NCI-H2196 (cell line): ENCODE measurements around the gene TEX53.

Source experiments
- DNase-seq: peaks from one replicate; lab custom pipeline; 2025; ENCODE audit not compliant: unreplicated experiment; lab: John Stamatoyannopoulos, UW

Gene TEX53

DNA sequence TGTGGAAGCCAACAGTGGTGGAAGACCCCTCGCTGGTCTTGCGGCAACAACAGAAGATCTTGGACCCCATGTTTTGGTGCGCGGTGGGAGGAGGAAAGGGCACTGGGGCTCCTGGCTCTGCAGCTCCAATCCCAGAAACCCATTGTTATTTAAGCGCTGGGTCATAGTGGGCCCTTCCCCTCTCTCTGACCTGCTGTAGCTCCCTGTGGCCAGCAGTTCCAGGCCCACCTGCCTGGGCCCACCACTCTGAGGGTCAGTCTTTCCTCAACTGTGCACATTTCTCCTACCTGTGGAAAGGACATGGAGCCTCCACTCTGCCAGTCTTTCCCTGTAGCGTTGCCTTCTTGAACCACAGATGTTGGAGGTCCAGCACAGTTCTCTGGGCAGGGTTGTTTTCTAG lies at the start of gene TEX53:
TSS of gene TEX53 (minus strand) at position 101 of the 400 bp plus-strand sequence. CDS start at position 70, 31 bp downstream.
- DNase-seq = no peak

DNA sequence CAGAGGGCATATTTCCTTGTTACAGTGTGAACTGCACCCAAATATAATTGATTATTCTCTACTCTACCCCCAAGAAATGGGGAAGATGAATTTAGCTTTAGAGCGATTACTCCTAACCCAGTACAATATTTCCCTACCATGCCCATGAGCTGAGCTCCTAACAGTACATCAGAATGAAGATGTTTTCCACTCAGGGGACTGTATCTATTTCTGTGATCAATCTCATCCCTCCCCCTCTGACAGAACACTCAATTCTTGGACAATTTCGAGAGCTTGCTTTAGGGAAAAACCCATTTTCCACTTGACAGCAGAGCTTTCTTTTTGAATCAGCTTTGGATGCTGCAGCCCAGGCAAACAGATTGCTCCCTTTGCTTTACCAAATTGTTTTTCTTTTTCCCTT lies 49.1 kb upstream of the TEX53 start:
- DNase-seq = no peak

DNA sequence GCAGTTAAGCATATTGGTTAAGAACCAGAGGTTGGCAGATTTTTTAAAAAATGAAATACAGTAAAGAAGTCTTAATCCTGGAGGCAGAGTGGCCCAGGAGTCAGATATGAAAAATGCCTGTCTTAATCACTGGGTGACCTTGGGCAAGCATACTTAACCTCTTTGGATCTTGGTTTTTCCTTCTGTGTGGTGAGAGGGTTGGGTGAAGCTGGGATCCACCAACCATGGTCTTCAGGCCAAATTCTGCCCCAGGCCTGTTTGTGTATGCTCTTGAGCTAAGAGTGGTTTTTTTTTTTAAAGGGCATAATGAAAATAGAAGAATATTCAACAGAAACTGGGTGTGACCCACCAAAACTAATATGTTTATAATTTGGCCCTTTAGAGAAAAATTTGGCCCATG lies 44.4 kb upstream of the TEX53 start:
- no peak for DNase-seq

DNA sequence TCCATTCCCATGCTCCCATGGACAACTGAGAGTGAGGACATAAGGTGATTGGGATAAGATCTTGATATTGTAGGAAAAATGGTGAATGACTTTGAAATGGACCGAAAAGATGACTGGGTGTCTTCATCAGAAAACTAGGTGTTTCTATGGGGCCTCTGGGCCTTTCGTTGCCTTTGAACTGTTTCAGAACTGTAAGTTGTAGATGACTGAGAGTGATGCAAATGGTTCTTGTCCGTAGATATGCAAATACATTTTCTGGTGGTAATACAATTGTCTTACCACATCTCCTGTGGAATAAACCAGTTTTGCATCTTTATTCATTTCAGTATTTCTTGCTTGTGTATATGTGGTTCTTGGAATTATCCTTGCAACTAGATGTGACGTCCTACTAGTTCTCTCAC lies 40.3 kb upstream of the TEX53 start:
- no peak for DNase-seq

DNA sequence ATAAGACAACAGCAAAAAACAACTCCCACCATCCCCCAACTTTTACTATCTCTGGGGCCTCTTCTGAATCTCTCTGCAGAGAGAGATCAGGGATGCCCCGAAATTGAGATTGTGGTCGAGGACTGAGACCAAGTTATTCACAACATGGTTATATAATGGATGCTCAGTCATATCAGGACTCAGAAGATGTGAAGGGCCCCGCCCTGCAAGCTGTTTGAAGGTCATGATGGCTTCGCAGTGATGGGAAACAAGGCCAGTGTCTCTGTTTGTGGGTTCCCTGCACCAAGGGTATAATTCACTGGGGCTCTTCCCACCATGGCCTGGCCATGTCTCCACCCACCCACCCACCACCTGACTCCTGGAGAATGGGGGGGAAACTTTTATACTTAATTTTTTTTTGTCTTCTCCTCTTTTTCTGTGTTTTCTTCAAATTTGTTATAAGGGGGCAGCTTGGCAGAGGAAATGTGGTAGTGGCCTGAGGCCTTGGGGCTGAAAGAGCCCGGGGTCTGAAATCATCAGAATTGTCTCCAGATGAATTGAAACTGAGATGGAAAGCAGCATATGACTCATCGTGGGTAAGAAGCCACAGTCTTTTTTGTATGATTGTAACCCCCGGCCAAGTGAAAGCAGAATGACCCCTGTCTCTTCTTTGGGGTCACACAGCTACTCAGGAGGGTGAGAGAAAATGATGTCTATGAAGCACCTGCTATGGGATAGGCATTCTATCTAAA lies 39.4 kb upstream of the TEX53 start:
- no peak for DNase-seq

DNA sequence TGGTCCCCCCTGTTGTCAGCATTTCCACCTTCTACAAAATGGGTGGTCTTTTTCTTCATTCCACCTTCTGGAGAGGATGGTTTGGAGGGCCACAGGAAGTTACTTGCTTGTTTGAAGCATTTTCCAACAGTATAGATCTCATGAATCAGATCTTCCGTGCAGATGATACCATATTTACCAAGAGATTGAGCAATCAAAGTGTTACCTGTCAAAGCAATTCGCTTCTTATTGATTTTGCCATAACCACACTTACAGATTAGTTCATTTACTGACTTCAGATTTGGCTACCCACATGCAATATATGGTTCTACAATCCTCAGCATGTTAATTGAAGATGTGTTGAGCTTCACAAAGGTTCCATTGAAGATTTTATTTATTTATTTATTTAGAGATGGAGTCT lies 38.3 kb upstream of the TEX53 start:
- no peak for DNase-seq

DNA sequence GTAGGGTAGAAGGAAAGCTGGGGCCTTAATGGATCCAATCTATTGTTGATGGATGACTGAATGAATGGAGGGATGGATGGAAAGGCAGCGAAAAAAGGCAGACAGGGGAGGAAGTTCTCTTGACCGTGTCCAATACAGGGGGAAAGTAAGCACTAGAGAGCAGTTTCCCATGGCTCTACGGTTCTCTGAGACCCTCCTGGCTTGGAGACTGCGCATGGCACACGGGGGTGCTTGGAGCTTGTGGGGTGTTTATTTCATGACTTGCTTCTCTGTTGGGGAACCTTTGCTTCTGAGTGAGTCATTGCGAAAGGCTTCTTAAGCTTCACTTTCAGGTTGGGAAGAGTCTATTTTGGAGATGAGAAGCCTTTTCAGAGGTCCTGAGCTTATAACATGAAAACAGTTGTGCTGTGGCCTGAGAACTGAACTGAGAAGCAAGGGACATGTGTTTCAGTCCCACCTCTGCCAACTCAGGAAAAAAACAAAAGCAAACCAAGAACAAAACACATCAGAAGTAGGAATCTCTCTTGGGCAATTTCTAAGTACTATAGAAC lies 37.2 kb upstream of the TEX53 start:
- no peak for DNase-seq

DNA sequence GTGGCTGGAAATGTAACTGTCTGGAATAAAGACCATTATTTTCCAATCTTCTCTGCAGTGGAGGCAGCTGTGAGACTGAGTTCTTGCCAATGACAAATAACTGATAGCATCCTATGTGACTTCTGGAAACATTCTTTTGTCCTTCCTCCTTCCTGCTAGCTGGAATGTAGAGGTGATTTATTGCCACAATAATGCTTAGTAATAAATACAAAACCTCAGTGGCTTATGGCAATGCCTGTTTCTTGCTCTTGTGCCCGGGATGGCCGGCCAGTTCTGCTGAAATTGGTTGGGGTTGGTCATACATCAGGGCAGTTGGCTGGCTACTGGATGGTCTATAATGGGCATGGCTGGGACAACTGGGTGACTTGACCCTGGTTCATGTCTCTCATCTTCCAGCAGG lies 36.5 kb upstream of the TEX53 start:
- DNase-seq = no peak

DNA sequence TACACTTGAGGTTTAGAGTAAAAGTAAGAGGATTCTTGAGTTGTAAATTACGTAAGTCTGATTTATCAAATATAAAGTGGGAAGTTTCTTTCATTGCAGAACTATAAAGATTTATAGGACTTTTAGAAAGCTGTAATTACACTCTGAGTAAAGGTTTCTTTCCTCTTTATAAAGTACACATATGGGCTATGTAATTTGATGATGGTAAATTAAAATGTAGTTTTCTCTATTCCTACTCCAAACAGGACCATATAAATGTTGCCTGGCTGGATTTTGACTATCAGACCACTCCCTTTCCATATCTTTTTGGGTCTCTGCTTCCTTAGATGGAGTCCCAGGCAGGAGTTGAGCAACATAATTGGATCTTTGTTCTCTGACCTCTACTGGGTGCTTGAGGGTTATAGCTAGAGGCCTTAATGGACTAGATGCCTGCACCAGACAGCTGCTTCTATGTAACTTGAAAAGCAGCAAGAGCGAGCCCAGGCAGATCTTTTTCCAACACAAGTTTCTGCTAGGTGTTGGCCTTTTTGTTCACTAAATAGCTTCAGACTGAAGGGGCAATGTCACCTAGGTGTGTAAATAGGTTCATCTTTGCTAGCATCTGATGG lies 35.7 kb upstream of the TEX53 start:
- no peak for DNase-seq

DNA sequence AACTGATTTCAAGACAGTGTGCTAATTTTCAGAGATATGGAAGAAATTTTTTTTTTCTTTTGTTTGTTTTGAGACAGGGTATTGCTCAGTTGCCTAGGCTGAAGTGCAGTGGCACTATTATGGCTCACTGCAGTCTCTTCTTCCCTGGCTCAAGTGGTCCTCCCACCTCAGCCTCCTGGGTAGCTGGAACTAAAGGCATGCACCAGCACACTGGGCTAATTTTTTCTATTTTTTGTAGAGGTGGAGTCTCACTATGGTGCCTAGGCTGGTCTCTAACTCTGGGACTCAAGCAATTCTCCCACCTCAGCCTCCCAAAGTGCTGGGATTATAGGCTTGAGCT lies 34.3 kb upstream of the TEX53 start:
- DNase-seq = no peak

DNA sequence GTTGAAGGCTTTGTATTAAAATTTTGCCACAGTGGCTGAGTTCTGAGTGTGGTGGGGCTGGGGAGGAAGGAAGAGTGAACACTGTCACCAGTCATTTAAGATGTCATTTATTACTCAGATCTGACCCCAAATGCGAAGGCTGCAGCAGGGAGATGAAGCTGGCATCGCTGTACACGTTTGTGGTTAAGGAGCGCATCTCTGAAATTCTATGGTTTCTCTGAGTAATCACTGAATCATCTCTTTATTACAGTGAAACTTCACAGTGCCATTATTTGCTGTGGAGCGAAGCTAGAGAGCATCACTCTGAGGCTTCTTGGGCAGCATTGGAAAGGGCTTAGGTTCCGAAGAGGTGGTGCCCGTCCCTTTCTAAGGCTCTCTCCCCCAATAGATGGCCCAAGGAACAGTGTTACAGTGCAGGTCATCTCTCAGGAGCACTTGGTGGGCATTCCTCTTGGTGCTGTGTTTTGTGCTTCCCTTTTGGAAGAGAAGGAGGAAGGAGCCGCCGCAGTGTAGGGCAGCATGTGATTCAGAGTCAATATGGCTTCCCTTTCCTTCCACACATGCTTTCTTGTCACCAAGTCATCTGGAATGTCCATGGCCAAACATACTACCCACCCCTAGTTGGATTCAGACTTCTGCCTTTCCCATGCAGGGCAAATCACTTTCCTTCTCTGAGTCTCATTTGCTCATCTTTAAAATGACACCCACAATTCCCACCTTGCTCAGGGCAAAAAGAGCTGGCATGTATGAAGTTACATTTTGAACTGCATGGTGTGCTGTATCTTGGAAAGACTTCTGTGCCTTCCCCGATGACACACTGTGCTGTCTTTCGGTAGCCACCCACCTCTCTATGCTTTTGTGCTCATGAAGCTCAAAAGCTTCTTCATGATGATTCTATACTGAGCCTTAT lies 33.7 kb upstream of the TEX53 start:
- DNase-seq = no peak

DNA sequence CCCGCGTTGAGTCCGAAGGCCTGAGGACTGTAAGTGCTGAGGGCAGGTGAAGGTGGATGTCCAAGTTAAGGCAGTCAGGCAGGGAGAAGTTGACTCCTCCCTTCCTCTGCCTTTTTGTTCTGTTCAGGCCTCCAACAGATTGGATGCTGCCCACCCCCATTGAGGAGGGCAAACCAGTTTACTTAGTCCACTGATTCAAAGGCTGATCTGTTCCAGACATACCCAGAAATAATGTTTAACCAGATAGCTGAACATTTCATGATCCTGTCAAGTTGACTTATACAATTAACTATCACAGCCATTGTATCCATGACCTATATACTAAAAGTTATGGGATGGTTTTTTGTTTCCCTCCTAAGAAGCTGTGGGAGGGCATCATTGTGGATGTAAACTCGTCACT lies 32.7 kb upstream of the TEX53 start:
- no peak for DNase-seq

DNA sequence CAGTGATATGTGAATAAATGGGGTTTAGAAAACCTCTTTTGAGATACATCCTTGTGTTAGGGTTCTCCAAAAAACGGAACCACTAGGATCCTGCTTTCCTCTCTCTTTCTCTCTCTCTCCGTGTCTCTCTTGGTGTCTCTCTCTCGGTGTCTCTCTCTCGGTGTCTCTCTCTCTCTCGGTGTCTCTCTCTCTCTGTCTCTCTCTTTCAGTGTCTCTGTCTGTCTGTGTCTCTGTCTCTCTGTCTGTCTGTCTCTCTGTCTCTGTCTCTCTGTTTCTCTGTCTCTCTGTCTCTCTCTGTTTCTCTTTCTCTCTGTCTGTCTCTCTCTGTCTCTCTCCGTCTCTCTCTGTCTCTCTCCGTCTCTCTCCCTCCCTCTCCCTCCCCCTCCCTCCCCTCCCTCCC lies 32.2 kb upstream of the TEX53 start:
- DNase-seq = no peak

DNA sequence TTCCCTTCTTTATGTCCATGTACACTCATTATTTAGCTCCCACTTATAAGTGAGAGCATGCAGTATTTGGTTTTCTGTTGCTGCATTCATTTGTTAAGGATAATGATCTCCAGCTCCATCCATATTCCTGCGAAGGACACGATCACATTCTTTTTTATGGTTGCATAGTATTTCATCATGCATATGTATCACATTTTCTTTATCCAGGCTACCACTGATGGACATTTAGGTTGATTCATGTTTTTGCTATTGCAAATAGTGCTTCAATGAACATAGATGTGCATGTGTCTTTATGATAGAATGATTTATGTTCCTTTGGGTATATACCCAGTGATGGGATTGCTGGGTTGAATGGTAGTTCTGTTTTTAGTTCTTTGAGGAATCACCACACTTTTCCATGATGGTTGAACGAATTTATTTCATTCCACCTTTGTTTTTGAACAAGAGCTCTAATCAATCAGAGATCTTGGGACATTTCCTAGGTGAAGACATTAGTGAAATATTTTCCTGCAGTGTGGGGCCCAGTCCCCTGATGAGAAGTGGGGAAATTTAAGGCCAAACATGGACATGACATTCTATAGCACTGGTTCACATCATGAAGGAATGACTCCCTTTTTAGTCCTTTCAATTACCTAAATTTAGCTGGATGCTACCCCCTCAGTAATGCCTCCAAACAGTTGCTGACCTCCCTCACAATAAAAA lies 31.5 kb upstream of the TEX53 start:
- no peak for DNase-seq

DNA sequence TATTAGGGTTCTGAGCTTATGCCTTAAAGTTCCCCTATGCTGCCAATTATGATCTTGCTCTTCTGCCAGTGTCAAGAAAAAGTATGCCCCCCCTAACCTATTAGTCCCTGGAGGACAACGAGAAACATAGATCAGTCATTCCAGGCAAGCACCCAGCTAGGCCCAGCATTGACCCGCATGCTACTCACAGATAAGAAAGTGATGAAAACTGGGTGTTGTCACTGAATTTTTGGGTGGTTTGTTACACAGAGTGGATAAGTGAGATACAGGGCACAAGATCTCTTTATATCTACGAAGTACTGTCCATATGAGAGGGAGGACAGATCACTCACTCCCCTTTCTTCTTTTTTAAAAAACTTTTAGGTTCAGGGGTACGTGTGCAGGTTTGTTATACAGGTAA lies 30.8 kb upstream of the TEX53 start:
- no peak for DNase-seq

DNA sequence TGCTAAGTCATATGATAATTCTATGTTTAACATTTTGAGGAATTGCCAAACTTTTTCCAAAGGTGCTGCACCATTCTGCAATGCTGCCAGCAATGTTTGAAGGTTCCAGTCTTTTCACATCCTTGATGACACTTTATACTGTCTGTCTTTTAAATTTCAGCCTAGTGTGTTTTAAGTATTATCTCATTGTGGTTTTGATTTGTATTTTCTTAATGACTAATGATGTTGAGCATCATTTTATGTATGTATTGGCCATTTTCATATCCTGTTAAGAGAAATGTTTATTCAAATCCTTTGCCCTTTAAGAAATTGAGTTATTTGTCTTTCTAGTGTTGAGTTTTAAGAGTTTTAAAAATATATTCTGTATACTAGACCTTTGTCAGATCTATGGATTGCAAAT lies 29.4 kb upstream of the TEX53 start:
- DNase-seq = no peak

DNA sequence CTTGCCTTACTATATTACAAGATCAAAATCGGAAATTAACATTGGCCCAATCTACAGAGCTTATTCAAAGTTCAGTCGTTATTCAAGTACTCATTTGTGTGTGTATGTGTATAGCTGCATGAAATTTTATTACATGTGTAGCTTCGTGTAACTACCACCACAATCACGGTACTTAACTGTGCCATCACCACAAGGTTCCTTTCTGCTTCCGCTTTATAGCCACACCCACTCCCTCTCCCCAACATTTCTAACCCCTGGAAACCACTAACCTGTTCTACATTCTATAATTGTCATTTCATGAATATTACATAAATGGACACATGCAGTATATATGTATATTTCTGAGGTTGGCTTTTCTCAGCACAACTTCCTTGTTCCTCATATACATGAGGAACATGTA lies 28.3 kb upstream of the TEX53 start:
- no peak for DNase-seq

DNA sequence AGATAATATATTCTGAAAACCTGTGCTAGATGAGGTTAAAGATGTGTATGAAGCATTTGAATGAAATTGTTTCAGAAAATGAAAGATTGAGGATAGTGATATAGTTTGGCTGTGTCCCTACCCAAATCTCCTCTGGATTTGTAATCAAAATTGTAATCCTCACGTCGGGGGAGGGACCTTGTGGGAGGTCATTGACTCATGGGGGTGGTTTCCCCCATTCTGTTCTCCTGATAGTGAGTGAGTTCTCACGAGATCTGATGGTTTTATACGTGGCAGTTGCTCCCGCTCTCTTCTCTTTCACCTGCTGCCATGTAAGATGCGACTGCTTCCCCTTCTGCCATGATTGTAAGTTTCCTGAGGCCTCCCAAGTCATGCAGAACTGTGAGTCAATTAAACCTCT lies 26.4 kb upstream of the TEX53 start:
- DNase-seq = no peak

DNA sequence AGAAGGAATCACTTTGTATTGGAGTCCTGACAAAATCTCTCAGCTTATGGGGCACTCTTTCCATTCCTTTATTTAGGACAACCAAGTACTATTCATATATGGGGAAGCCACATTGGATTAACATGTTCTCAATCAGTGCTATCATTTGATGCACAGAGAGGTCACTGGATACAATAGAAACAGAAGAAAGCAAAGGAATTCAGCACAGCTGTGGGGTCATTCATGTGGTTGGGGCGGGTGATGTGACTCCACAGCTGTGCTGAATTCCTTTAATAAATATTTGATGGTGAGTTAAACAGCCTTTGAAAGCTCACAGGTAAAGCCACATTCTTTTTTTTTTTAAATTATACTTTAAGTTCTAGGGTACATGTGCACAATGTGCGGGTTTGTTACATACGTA lies 25.2 kb upstream of the TEX53 start:
- DNase-seq = no peak

DNA sequence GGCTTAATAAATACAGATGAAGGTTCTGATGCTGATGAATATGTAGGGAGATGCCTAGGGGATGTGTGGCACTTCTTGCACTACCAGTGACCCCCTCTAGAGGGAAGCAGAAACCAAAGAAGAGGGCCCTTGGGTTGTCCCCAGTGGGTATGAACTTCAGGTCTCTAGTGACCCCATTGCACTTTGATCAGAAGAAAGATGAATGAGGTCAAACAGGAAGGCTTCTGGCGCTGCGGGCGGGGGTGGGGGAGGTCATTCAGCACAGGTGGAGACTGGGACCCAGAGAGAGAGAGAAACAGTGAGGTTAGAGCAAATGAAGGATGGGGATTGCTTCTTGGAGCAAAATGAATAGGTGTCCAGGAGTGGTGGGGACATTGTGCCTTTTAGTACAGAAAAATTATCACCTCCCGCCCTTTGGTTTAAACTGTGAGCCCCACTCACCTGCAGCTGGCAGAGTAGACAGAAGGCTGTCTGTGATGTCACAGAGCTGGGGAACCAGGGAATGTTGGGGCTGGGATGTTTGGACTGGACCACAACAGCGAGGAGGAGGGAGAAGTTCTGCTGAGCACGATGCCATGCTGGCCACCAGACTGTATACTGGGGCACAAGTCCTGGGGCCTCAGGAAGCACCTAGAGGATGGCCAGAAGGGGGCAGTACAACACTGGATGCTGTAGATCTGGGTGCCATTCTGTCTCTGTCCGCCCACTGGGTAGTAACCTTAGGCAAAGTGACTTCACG lies 24.2 kb upstream of the TEX53 start, which contains the start of gene TEX48:
TSS of gene TEX48 (minus strand) at position 599 of the 739 bp plus-strand sequence. CDS start 10,469 bp downstream, outside the sequence.
- peak; percentile 56 for DNase-seq
